ENCODE data around the gene PIN4. TPM values are rescaled to one million over a fixed set of nuclear protein-coding genes. Genes with fewer than 3 reads are reported as not detected.

The PIN4 gene
- polyA plus RNA-seq, 1 donor (not counting 4 experiments of a cell fraction or from before 2014, with no cell fraction given) = 31.0 TPM

DNA sequence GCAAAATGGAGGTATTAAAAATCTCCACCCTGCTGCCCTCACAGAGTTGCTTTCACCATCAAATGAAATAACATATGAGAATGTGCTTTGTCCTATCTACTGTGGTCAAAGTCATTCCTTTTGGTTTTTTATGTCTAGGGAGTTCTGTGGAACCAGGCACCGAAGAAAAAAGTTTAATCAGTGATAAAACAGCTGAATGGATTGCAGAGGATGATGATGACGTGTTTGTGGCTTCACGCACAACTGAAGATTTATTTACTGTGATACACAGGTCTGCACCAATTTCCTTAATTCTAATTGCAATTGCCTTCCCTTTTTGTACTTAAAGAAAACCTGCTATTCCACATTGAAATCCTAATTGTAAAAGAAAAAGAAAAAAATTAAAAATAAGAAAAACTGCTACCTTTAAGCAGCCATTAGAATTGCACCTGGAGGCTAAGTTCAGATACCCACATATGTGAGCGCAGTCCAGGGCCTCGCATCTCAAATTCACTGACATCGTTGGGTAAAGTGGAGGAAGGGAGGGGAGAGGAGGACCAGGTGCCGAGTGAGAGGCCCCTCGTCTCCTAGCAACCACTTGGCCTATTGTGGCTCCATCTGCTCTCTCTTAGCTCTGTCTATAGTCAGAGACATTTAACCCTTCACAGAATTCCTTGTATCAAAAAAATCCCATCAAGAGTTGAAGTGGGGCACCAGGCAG is 39.3 kb upstream of the PIN4 start:
- Histone ChIP-seq H3K4me3 (ENCODE audit: control insufficient read depth in 2 of 3, extremely low read depth in 1 of 3, insufficient read depth in 2 of 3, low read depth in 1 of 3, low read length in 3 of 3) (no peak overlapping the region), H3K27me3 (ENCODE audit: control insufficient read depth, extremely low read depth, insufficient read depth, low read length) (peaks cover 20% of the 10 kb centered on the region)
- FAIRE-seq = no peak

DNA sequence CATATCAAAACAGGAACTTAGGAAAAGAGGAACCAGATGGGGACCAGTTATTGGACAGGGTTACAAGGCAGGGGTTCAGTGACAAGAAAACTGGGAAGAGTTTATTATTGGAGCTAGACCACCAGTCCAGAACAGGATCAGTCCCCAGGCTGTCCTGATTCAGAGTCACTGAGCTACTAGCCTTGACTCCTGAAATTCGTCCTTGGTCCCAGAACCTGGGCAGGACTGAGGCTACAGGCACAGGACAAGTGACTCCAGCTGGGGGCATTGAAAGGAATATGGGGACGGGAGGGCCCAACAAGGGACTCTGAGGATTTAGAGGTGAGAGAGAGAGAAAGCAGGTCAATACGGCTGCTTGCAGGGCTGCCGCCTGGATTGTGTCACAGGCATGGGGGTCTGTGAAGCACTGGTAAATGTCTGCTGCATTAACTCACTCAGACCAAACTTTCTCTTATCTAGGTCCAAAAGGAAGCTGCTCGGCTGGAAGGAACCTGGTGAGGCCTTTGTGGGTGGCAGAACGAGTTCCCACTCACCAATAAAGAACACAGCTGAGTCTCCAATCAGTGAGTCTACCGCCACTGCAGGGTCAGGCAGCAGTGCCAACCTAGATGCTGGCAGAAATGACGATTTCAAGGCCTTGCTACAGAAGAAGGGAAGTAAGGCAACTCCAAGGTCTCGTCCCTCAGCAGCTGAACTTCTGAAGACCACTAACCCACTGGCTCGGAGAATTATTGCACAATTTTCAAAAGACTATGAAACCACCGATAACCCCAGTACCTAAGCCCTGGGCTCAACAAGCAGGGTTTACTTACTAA is 38.6 kb upstream of the PIN4 start:
- Histone ChIP-seq H3K4me2 (ENCODE audit: control insufficient read depth, extremely low read depth, insufficient read depth, low read depth, low read length) (no peak overlapping the region), H3K9me3 (ENCODE audit: control insufficient read depth, low read depth, low read length) (no peaks in the 10 kb centered on the region), H3K9ac (ENCODE audit: control insufficient read depth, extremely low read depth, insufficient read depth, low read length) (no peak overlapping the region), H3K9me1 (ENCODE audit: control insufficient read depth, extremely low read depth, insufficient read depth, low read length) (no peaks in the 10 kb centered on the region), H3K27me3 (ENCODE audit: control insufficient read depth, extremely low read depth, insufficient read depth, low read length) (peaks cover 19% of the 10 kb centered on the region), H3K4me1 (ENCODE audit: control insufficient read depth, extremely low read depth, insufficient read depth, low read length) (no peaks in the 10 kb centered on the region), H3K27ac (ENCODE audit: control insufficient read depth, insufficient read depth, low read length) (no peak overlapping the region), H4K20me1 (ENCODE audit: control insufficient read depth, extremely low read depth, insufficient read depth, low read length) (peaks cover 3% of the 10 kb centered on the region), H3K4me3 (ENCODE audit: control insufficient read depth in 2 of 3, extremely low read depth in 1 of 3, insufficient read depth in 2 of 3, low read depth in 1 of 3, low read length in 3 of 3) (no peak overlapping the region), H2AFZ (ENCODE audit: control insufficient read depth, low read length) (no peak overlapping the region), H3K79me2 (ENCODE audit: control insufficient read depth, insufficient read depth, low read length) (no peaks in the 10 kb centered on the region), H3K36me3 (ENCODE audit: control insufficient read depth in 2 of 2, extremely low read depth in 1 of 2, insufficient read depth in 2 of 2, low read length in 2 of 2) (no peaks in the 10 kb centered on the region)
- no peak for DNase-seq (ENCODE audit: low read depth, low spot score)
- TF ChIP-seq, protein P1, sequence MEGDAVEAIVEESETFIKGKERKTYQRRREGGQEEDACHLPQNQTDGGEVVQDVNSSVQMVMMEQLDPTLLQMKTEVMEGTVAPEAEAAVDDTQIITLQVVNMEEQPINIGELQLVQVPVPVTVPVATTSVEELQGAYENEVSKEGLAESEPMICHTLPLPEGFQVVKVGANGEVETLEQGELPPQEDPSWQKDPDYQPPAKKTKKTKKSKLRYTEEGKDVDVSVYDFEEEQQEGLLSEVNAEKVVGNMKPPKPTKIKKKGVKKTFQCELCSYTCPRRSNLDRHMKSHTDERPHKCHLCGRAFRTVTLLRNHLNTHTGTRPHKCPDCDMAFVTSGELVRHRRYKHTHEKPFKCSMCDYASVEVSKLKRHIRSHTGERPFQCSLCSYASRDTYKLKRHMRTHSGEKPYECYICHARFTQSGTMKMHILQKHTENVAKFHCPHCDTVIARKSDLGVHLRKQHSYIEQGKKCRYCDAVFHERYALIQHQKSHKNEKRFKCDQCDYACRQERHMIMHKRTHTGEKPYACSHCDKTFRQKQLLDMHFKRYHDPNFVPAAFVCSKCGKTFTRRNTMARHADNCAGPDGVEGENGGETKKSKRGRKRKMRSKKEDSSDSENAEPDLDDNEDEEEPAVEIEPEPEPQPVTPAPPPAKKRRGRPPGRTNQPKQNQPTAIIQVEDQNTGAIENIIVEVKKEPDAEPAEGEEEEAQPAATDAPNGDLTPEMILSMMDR (optimal IDR thresholded peaks at IDR 0.05 in 1 of 3, IDR thresholded peaks at IDR 0.05 in 1 of 3, conservative IDR thresholded peaks at IDR 0.05 in 1 of 3; ENCODE audit: extremely low read depth in 1 of 3, insufficient read depth in 2 of 3, low read length in 3 of 3) = no peak
- TF ChIP-seq EZH2 (IDR thresholded peaks at IDR 0.05; ENCODE audit: low read length) = no peak
- no peak for FAIRE-seq
- dilution Hi-C loops (cut with MboI; ENCODE audit: extremely low pct_ligation_motif_present, low sequenced_read_pairs) = no loop called here

More for the DNA sequence above, 39.3 kb upstream of the PIN4 start:
- Histone ChIP-seq H3K36me3 (ENCODE audit: control insufficient read depth in 2 of 2, extremely low read depth in 1 of 2, insufficient read depth in 2 of 2, low read length in 2 of 2) (no peaks in the 10 kb centered on the region), H4K20me1 (ENCODE audit: control insufficient read depth, extremely low read depth, insufficient read depth, low read length) (peaks cover 3% of the 10 kb centered on the region), H3K27ac (ENCODE audit: control insufficient read depth, insufficient read depth, low read length) (no peak overlapping the region), H3K4me1 (ENCODE audit: control insufficient read depth, extremely low read depth, insufficient read depth, low read length) (no peaks in the 10 kb centered on the region), H3K4me2 (ENCODE audit: control insufficient read depth, extremely low read depth, insufficient read depth, low read depth, low read length) (no peak overlapping the region), H3K9me1 (ENCODE audit: control insufficient read depth, extremely low read depth, insufficient read depth, low read length) (no peaks in the 10 kb centered on the region), H3K79me2 (ENCODE audit: control insufficient read depth, insufficient read depth, low read length) (no peaks in the 10 kb centered on the region), H3K9me3 (ENCODE audit: control insufficient read depth, low read depth, low read length) (no peaks in the 10 kb centered on the region), H2AFZ (ENCODE audit: control insufficient read depth, low read length) (no peak overlapping the region), H3K9ac (ENCODE audit: control insufficient read depth, extremely low read depth, insufficient read depth, low read length) (no peak overlapping the region)
- dilution Hi-C loops (cut with MboI; ENCODE audit: extremely low pct_ligation_motif_present, low sequenced_read_pairs) = no loop called here
- no peak for DNase-seq (ENCODE audit: low read depth, low spot score)
- TF ChIP-seq, protein P1 (optimal IDR thresholded peaks at IDR 0.05 in 1 of 3, IDR thresholded peaks at IDR 0.05 in 1 of 3, conservative IDR thresholded peaks at IDR 0.05 in 1 of 3; ENCODE audit: extremely low read depth in 1 of 3, insufficient read depth in 2 of 3, low read length in 3 of 3) = no peak
- TF ChIP-seq EZH2 (IDR thresholded peaks at IDR 0.05; ENCODE audit: low read length) = no peak

Measured in keratinocyte (primary cell).